Activated T-helper 17 cell treated with anti-CD3 and anti-CD28 coated beads, Interleukin-2, amount 50 U/mL, for 72 hours (primary cell): ENCODE measurements around the gene ARHGAP23. TPM values are rescaled to one million over a fixed set of nuclear protein-coding genes. Genes with fewer than 3 reads are reported as not detected.

ENCODE experiments used
- ATAC-seq: fragments of 150-1000 bp; cut with Tn5 transposase; replicated peaks from 2 replicates; pipeline ENCODE4 v1.10.0; 2021; ENCODE audit warnings: mild to moderate bottlenecking, moderate library complexity
- H3K27ac Mint-ChIP-seq: one replicate; pipeline ENCODE4 v1.8.0; 2022; ENCODE audit warnings: mixed read lengths
- H3K27me3 Mint-ChIP-seq: one replicate; pipeline ENCODE4 v1.8.0; 2022; ENCODE audit warnings: mixed read lengths
- H3K36me3 Mint-ChIP-seq: one replicate; pipeline ENCODE4 v1.8.0; 2022; ENCODE audit warnings: low read depth, mild to moderate bottlenecking, mixed read lengths
- H3K4me1 Mint-ChIP-seq: one replicate; pipeline ENCODE4 v1.8.0; 2022; ENCODE audit warnings: mixed read lengths
- H3K4me3 Mint-ChIP-seq: one replicate; pipeline ENCODE4 v1.8.0; 2022; ENCODE audit warnings: mild to moderate bottlenecking, mixed read lengths
- H3K9me3 Mint-ChIP-seq: one replicate; pipeline ENCODE4 v1.8.0; 2022; ENCODE audit warnings: mixed read lengths
- total RNA-seq, 2 donors: library from RNA; stranded (reverse); gene quantifications; one replicate each; pipeline ENCODE4 v1.2.3, GENCODE V29; 2022

Gene ARHGAP23
- total RNA-seq, 2 donors from 2014 or later, result 0.69 to 2.2 TPM

DNA sequence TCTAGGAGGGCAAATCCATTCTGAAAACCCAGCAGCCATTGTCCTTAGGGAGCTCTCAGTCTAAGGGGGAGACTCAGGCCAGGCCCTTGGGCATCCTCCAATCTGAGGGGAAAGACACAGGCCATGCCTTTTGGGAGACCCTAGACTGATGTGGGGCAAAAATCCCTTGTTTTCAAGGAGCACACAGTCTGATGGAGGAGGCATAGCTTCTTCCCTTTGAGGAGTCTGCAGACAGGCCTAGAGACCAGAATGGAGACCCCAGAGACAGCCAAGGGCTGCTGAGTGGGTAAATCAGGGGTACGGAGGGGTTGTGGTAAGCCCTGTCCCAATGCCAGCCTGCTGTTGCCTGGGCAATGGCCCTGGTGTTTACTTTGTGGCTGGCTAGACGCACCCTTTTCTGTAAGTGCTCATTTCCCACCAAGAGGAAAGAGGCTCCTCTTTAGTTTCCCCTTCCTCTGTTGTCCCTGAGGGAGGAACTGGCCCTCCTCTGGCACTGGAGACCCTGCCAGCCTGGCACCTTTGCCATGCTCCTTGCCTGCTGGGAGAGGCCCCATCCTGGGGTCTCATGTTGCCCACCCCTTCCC is 19.3 kb downstream of the ARHGAP23 start:
- no peak overlapping the region for H3K4me3 Mint-ChIP-seq
- H3K27ac Mint-ChIP-seq, result no peak overlapping the region
- no peak for ATAC-seq
- H3K27me3 Mint-ChIP-seq, result peaks cover 13% of the 10 kb centered on the region
- H3K9me3 Mint-ChIP-seq, result no peaks in the 10 kb centered on the region
- H3K36me3 Mint-ChIP-seq, result no peaks in the 10 kb centered on the region
- H3K4me1 Mint-ChIP-seq, result no peaks in the 10 kb centered on the region

DNA sequence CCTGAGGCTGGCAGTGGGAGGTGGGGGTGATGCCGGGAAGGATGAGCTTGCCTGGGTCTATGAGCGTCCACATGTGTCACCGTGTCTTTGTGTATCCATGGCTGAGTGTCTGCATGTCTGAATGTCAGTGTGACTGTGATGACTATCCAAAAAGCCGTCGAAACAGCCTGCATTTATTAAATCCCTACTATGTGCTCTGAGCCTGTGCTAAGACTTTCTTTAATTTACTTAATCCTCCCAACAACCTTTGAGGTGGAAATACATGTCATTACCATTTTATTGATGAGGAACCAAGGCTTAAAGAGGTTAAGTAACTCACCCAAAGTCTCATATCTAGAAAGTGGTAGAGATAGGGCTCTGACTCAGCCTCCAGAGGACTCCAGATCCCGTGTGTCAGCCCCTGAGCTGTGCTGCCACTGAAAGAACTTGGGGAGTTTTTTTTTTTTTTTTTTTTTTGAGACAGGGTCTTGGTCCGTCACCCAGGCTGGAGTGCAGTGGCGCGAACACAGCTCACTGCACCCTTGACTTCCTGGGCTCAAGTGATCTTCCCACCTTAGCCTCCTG is 20.0 kb downstream of the ARHGAP23 start:
- ATAC-seq, result peak; percentile 52
- Mint-ChIP-seq H3K36me3 (no peaks in the 10 kb centered on the region), H3K4me3 (no peak overlapping the region), H3K27ac (no peak overlapping the region), H3K4me1 (peaks cover 6% of the 10 kb centered on the region), H3K27me3 (peaks cover 19% of the 10 kb centered on the region), H3K9me3 (no peaks in the 10 kb centered on the region)

DNA sequence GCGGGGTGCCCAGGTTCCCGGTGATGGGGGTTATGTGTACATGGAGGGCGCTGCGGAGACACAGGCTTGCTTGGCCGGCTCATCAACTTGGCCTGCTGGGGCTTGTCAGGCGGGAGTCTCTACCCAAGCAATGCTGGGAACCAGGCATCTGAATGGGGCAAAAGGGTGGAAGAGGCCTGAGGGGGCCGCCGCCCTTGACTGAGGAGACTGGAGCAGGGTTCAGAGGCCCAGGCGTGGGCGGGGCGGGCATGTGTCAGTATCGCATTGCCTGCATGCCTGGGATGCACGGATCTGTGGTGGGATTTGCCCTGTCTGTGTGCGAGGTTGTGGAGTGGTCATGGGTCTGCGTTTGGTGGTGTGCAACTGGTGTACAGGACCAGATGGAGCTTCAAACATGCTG is 21.1 kb downstream of the ARHGAP23 start:
- Mint-ChIP-seq H3K4me3 (no peak overlapping the region), H3K27ac (no peak overlapping the region), H3K27me3 (peaks cover 20% of the 10 kb centered on the region), H3K4me1 (peaks cover 7% of the 10 kb centered on the region), H3K9me3 (no peaks in the 10 kb centered on the region), H3K36me3 (no peaks in the 10 kb centered on the region)
- ATAC-seq, result no peak

DNA sequence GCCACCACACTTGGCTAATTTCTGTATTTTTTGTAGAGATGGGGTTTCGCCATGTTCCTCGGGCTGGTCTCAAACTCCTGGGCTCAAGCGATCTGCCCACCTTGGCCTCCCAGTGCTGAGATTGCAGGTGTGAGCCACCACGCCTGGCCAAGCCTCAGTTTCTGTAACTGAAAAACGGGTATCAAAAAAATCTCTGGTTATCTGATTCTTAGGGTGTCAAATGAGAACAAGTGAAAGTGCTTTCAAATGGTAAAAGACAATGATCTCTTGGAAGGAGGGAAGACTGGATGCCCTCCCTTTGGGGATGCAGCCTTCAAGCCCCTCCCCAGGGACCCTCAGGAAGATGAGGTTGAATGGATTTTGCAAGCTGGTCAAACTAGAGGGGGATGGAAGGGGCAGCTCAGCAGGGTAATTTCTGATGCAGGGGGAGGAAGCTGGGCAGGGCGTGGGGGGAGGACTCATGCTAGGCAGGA is 22.3 kb downstream of the ARHGAP23 start:
- H3K9me3 Mint-ChIP-seq, result no peaks in the 10 kb centered on the region
- ATAC-seq, result no peak
- H3K4me3 Mint-ChIP-seq, result no peak overlapping the region
- peaks cover 7% of the 10 kb centered on the region for H3K4me1 Mint-ChIP-seq
- H3K27ac Mint-ChIP-seq, result no peak overlapping the region
- peaks cover 27% of the 10 kb centered on the region for H3K27me3 Mint-ChIP-seq
- H3K36me3 Mint-ChIP-seq, result no peaks in the 10 kb centered on the region

DNA sequence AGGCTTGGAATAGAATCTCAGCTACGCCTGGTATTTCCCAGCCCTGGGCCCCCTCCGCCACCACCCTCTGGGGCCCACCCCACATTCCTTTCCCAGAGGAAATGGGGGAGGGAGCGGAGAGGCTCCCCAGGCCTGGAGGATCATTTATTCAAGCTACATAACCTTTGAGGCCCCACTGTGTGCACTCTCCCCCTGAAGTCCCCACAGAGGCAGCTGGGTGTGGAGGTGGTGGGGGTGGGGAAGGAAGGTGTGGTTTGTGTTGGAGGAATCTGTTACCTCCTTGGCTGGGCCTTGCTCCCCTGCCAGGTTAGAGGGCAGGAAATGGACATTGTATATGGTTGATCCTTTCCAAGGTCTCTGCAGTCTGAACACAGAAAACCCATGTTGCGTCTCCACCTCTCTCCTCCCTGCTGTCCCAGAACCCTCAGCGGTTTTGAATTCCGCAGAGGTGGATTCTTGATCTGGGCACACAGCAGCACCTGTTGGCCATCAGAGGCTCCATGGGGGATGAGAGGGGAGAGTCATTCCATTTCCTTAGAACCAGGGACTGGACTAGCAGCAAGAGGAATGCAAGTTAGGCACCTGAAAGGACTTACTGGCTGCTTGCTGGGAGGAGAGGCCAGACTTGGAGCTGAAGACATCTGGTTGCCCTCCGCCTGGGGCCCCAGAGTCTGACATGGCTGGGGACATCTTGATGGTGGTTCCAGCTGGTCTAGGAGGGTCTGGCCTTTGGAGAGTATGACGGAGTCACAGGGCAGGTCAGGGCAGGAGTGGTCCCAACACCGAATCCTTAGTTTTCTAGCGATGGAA is 23.0 kb downstream of the ARHGAP23 start:
- no peak overlapping the region for H3K27ac Mint-ChIP-seq
- ATAC-seq, result no peak
- H3K27me3 Mint-ChIP-seq, result peaks cover 30% of the 10 kb centered on the region

DNA sequence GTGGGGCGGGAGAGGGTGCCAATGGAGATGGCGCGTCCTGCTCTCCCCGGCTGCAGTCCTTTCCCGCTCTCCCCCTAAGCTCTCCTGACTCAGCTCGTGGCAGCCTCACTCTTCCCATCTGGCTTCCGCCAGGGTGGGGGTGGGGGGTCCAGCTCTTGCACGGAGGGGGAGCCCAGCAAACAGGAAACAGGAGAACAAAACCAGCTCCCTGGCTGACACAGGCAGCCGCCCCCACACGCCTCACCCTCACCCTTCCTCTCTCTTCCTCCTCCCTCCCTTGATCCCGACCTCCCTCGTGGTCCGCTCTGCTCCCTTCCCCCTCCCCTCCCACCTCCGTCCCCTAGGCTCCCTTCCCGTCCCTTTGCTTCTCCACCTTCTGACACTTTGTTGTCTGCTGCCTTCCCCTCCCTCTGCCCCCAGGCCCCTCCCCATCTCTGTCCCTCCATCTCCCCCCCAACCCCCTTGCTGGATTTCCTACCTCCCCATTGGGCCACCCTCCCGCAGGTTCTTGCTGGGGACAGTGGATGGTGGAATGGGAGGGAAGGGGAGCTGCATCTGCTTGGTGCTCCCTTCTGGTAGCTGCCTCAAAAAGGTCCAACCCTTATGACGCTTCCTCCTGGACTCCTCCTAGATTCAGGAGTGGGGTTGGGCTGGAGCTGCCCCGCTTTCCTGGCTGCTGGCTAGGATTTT is 23.7 kb downstream of the ARHGAP23 start:
- H3K36me3 Mint-ChIP-seq, result no peaks in the 10 kb centered on the region
- H3K27me3 Mint-ChIP-seq, result peaks cover 32% of the 10 kb centered on the region
- H3K27ac Mint-ChIP-seq, result no peak overlapping the region
- peaks cover 7% of the 10 kb centered on the region for H3K4me1 Mint-ChIP-seq
- ATAC-seq, result no peak
- no peaks in the 10 kb centered on the region for H3K9me3 Mint-ChIP-seq
- no peak overlapping the region for H3K4me3 Mint-ChIP-seq

More for the DNA sequence above, 23.0 kb downstream of the ARHGAP23 start:
- Mint-ChIP-seq H3K9me3 (no peaks in the 10 kb centered on the region), H3K4me1 (peaks cover 7% of the 10 kb centered on the region), H3K4me3 (no peak overlapping the region), H3K36me3 (no peaks in the 10 kb centered on the region)

DNA sequence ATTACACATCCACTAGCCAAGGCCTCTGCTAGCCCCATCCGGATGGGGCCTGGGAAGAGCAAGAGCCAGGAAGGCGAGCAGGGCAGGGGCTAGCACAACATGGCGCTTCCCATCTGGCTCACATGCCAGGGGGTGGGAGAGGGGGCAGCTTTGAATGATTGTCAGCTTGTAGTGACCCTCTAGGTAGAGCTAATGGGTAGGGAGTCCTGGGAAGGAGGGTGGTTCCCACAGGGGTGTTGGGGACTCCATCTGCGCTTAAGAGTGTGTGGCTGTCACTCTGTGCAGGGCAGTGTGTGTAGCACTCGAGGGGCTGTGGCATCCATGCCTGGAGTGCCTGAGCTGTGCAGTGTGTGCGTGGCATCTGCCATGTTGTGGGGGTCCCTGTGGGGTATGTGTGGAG is 24.5 kb downstream of the ARHGAP23 start:
- H3K27ac Mint-ChIP-seq, result no peak overlapping the region
- H3K36me3 Mint-ChIP-seq, result no peaks in the 10 kb centered on the region
- H3K9me3 Mint-ChIP-seq, result no peaks in the 10 kb centered on the region
- no peak for ATAC-seq
- H3K27me3 Mint-ChIP-seq, result peaks cover 38% of the 10 kb centered on the region
- peaks cover 7% of the 10 kb centered on the region for H3K4me1 Mint-ChIP-seq
- peak overlapping the region; percentile 13 for H3K4me3 Mint-ChIP-seq

DNA sequence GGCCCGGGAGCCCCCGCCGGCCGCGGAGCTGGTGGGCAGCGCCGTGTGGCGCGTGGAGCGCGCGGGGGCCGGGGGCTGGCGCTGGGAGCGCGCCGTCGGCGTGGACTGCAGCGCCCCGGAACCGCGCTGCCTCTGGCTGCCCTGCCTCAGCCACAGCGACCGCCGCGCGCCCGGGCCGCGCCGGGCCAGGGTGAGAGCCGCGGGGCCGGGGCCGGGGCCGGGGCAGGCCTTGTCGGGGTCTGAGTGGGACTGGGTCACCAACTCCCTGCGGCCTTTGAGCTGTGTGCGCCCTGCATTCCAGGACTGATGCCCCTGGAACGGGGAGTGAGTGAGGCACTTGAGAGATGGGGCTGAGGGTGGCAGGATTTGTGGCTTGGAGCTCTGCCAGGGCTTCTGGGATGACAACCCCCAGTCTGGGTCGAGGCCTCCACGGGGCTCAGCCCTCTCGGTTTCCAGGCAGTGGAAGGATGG is 25.7 kb downstream of the ARHGAP23 start:
- no peak overlapping the region for H3K4me3 Mint-ChIP-seq
- H3K27me3 Mint-ChIP-seq, result peaks cover 38% of the 10 kb centered on the region

DNA sequence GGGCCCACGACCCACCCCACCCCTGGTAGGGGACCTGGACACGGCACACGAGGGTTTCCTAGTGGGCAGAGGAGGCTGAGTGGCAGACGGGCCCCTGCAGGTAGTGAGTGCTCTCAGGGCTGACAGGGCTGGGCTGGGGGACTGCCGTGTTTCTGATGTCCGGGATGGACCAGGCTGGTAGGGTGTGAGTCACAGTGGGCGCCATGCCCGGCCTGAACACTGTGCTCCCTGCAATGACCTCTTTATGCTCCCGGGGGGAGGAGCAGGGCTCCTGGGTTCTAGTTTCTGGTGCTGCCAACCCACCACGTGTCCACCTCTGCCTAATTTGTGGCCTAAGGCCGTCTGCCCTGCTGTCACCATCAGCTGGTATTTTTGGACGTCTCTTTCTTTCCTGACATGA is 26.3 kb downstream of the ARHGAP23 start:
- peaks cover 7% of the 10 kb centered on the region for H3K4me1 Mint-ChIP-seq
- H3K36me3 Mint-ChIP-seq, result no peaks in the 10 kb centered on the region
- ATAC-seq, result no peak

More for the DNA sequence above, 25.7 kb downstream of the ARHGAP23 start:
- H3K36me3 Mint-ChIP-seq, result no peaks in the 10 kb centered on the region
- no peaks in the 10 kb centered on the region for H3K9me3 Mint-ChIP-seq
- H3K4me1 Mint-ChIP-seq, result peaks cover 7% of the 10 kb centered on the region
- no peak for ATAC-seq
- no peak overlapping the region for H3K27ac Mint-ChIP-seq

DNA sequence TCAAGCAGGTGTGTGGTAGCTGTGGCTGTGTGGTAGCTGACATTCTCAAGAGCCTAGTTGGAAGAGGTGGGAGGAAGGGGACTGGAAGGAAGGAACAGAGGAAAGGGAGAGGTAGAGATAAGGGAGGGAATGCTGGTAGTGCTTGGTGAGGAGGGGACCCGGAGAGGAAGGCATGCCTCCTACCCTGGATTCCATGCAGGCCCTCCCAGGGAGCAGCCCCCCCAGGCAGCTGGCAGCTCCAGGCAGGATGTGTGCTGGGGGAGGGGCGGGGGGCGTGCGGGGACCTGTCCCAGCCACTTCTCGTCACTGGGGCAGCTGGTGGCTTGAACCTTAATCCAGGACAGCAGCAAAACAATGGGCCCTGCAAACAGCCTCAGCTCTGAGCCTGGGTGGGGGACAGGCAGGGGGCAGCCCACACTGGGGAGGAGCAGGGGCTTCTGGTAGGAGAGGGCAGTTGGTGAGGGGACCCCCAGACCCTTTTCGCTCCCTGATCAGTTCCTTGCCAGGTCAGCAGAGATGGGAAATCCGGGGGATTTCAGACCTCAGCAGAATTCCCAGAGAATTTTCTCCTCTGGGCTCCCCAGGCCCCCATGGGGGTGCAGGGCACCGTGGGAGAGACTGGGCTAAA is 27.1 kb downstream of the ARHGAP23 start:
- H3K4me1 Mint-ChIP-seq, result peaks cover 7% of the 10 kb centered on the region
- no peak for ATAC-seq

More for the DNA sequence above, 26.3 kb downstream of the ARHGAP23 start:
- Mint-ChIP-seq H3K4me3 (no peak overlapping the region), H3K9me3 (no peaks in the 10 kb centered on the region), H3K27ac (no peak overlapping the region), H3K27me3 (peaks cover 38% of the 10 kb centered on the region)

DNA sequence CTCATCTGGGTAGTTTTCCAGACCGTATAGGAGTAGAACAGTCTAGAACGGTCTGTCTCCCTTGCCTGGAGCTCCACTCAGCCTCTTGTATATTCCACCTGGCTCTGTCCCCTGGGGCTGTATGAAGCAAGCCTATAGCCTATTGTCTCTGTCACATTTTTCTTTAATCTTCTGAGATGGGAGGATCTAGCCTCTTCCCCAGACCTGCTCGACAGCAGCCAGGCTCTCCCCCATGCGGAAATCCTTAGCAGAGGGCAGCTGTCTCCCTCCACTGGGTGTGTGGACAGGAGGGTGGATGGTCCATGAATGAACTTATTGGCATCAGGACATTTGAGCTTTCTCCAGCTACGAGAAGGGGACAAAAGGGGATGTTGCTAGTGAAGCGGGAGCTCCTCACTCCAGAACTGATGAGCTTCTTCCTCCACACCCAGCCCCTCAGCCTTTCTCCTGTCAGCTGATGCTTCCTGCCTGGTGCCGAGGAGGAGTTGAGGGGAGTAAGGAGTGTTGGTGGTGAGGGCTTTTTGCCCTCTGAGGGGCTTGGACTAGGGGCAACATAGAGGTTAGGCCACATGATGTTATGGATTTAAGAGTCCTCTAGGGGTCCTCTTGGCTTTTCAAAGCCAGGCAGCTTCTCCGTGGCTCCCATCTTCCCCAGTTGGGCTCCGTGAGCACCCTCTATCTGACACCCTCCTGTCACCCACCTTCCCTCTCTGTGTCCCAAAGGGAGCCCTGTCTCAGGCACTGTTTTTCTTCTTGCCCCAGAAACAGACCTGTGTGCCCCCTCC is 28.0 kb downstream of the ARHGAP23 start:
- Mint-ChIP-seq H3K27me3 (peaks cover 34% of the 10 kb centered on the region), H3K4me1 (peaks cover 7% of the 10 kb centered on the region), H3K9me3 (no peaks in the 10 kb centered on the region), H3K27ac (no peak overlapping the region), H3K4me3 (no peak overlapping the region), H3K36me3 (no peaks in the 10 kb centered on the region)
- ATAC-seq, result no peak

More for the DNA sequence above, 27.1 kb downstream of the ARHGAP23 start:
- H3K9me3 Mint-ChIP-seq, result no peaks in the 10 kb centered on the region
- H3K4me3 Mint-ChIP-seq, result no peak overlapping the region
- H3K36me3 Mint-ChIP-seq, result no peaks in the 10 kb centered on the region
- H3K27me3 Mint-ChIP-seq, result peaks cover 38% of the 10 kb centered on the region
- no peak overlapping the region for H3K27ac Mint-ChIP-seq

DNA sequence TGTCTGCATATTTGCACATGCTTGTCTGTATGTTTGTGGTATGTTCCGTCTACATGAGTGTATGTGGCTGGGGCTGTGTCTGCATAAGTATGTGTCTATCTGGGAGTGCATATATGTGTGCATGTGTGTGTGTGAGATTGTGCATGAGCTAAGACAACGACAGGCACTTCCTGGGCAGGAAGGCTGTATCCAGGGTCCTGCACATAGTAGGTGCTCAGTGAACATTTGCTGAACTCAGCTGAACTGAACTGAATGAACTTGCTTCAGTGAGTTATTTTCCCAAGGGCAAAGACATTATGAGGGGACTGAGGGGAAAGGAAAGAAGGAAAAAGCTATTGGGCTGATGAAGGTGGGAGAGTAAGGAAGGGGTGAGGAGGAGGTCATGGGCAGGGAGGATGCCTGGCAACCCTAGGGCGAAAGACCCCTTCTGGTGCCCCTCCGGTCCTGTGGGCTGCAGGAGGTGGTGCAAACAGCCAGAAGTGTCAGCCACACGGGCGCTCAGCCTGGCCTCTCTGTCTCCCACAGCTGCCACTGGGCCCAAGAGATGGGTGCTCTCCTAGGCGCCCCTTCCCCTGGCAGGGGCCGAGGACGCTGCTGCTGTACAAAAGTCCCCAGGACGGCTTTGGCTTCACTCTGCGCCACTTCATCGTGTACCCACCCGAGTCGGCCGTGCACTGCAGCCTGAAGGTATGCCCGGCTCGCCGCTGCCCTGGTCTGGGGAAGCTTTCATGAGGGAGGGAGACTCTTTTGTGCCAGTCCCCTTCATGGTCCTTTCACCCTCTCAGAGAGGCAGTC is 29.5 kb downstream of the ARHGAP23 start:
- H3K4me1 Mint-ChIP-seq, result peaks cover 6% of the 10 kb centered on the region

DNA sequence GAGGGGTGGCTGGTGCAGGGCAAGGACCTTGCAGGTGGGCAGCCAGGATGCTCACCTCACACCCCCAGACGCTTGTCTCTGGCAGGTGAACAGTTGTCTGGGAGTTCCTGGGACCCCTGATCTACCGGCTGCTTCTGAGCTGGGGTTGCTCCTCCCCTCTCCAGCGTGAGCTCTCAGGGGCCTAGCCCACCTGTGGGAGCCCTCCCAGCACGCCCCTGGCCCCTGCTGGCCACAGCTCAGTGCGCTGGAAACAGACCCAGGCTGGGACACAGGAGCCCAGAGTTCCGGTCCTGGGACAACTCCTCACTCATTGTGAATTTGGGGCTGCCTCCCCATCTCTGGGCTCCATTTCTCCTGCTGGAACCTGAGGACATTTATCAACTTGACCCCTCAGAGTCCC is 30.3 kb downstream of the ARHGAP23 start:
- no peaks in the 10 kb centered on the region for H3K9me3 Mint-ChIP-seq
- no peak overlapping the region for H3K4me3 Mint-ChIP-seq
- H3K27ac Mint-ChIP-seq, result no peak overlapping the region
- ATAC-seq, result no peak
- no peaks in the 10 kb centered on the region for H3K36me3 Mint-ChIP-seq
- H3K27me3 Mint-ChIP-seq, result peaks cover 17% of the 10 kb centered on the region
- H3K4me1 Mint-ChIP-seq, result no peaks in the 10 kb centered on the region

More for the DNA sequence above, 29.5 kb downstream of the ARHGAP23 start:
- Mint-ChIP-seq H3K36me3 (no peaks in the 10 kb centered on the region), H3K27ac (no peak overlapping the region), H3K9me3 (no peaks in the 10 kb centered on the region), H3K27me3 (peaks cover 24% of the 10 kb centered on the region), H3K4me3 (no peak overlapping the region)
- no peak for ATAC-seq
